G401.6 (cell line): ENCODE measurements around the gene TMEM115.
"Not testable (repeated sequence)": the region's sequence is repeated elsewhere in the genome, so short reads cannot be mapped to it uniquely, and the experiment has no call there.

Source experiments
- FAIRE-seq: peaks from 2 replicates; lab custom pipeline; 2012; peaks lifted over from hg19 to GRCh38; lab: Jason Lieb, UNC

The TMEM115 gene

GRCh38 chr3:50316657-50317242 is 42.6 kb downstream of the TMEM115 start:
- no peak for FAIRE-seq

- FAIRE-seq, result no peak
Observed at GRCh38 chr3:50314816-50315215, 44.5 kb downstream of the TMEM115 start.

- no peak for FAIRE-seq
Observed at GRCh38 chr3:50314342-50314741, 45.0 kb downstream of the TMEM115 start.

GRCh38 chr3:50312041-50312440 is 47.3 kb downstream of the TMEM115 start:
- not testable (repeated sequence) for FAIRE-seq
